Measurements from ENCODE around the gene CCDC102B. TPM values are rescaled to one million over a fixed set of nuclear protein-coding genes. Genes with fewer than 3 reads are reported as not detected.
A peak's percentile ranks its signal among the peaks of the same experiment; 100 is the strongest.

Gene CCDC102B
- total RNA-seq, 1 experiment from 2014 or later: 2.1 TPM

GRCh38 chr18:68944826-68945225, 146.9 kb downstream of the CCDC102B start:
- CTCF ChIA-PET: interaction anchor here (0.7 kb wide), 1 partner anchor 694 kb away, joined by 3 read pairs; no protein-coding TSS in a partner anchor
- TF ChIP-seq CTCF (IDR thresholded peaks at IDR 0.05; ENCODE audit: unreplicated experiment): no peak
- Mint-ChIP-seq H3K9me3 (ENCODE audit: low read depth, unreplicated experiment) (no peaks in the 10 kb centered on the region), H3K4me3 (ENCODE audit: low read depth, unreplicated experiment) (no peak overlapping the region), H3K4me1 (ENCODE audit: low read depth, unreplicated experiment) (peaks cover 15% of the 10 kb centered on the region), H3K27ac (ENCODE audit: unreplicated experiment) (no peak overlapping the region), H3K36me3 (ENCODE audit: insufficient read depth, unreplicated experiment) (no peaks in the 10 kb centered on the region), H3K27me3 (ENCODE audit: unreplicated experiment) (no peaks in the 10 kb centered on the region)
- no peak for DNase-seq
- intact Hi-C loops (cut with micrococcal nuclease; ENCODE audit: unreplicated experiment): loop anchor here (5.0 kb wide), 1 partner anchor 117 kb away; no protein-coding TSS in a partner anchor
- no TSS peak for BruUV-seq (replicated peaks)

GRCh38 chr18:68948622-68949021, 150.7 kb downstream of the CCDC102B start:
- Mint-ChIP-seq H3K4me1 (ENCODE audit: low read depth, unreplicated experiment) (peaks cover 15% of the 10 kb centered on the region), H3K27ac (ENCODE audit: unreplicated experiment) (no peak overlapping the region), H3K27me3 (ENCODE audit: unreplicated experiment) (no peaks in the 10 kb centered on the region), H3K9me3 (ENCODE audit: low read depth, unreplicated experiment) (no peaks in the 10 kb centered on the region), H3K36me3 (ENCODE audit: insufficient read depth, unreplicated experiment) (no peaks in the 10 kb centered on the region), H3K4me3 (ENCODE audit: low read depth, unreplicated experiment) (peak overlapping the region; percentile 31)
- TF ChIP-seq CTCF (IDR thresholded peaks at IDR 0.05; ENCODE audit: unreplicated experiment): no peak
- no TSS peak for BruUV-seq (replicated peaks)
- intact Hi-C loops (cut with micrococcal nuclease; ENCODE audit: unreplicated experiment): loop anchor here (5.0 kb wide), 1 partner anchor 114 kb away; no protein-coding TSS in a partner anchor
- CTCF ChIA-PET: no interaction called here
- DNase-seq: no peak

- Mint-ChIP-seq H3K4me3 (ENCODE audit: low read depth, unreplicated experiment) (no peak overlapping the region), H3K9me3 (ENCODE audit: low read depth, unreplicated experiment) (no peaks in the 10 kb centered on the region), H3K27ac (ENCODE audit: unreplicated experiment) (no peak overlapping the region), H3K4me1 (ENCODE audit: low read depth, unreplicated experiment) (no peaks in the 10 kb centered on the region), H3K36me3 (ENCODE audit: insufficient read depth, unreplicated experiment) (no peaks in the 10 kb centered on the region), H3K27me3 (ENCODE audit: unreplicated experiment) (no peaks in the 10 kb centered on the region)
- intact Hi-C loops (cut with micrococcal nuclease; ENCODE audit: unreplicated experiment): no loop called here
- no peak for TF ChIP-seq CTCF (IDR thresholded peaks at IDR 0.05; ENCODE audit: unreplicated experiment)
- no TSS peak for BruUV-seq (replicated peaks)
- DNase-seq: no peak
- CTCF ChIA-PET: no interaction called here
These were observed 156.9 kb downstream of the CCDC102B start for GRCh38 chr18:68954738-68955137.

GRCh38 chr18:68956650-68957049, 158.8 kb downstream of the CCDC102B start:
- CTCF ChIA-PET: no interaction called here
- Mint-ChIP-seq H3K4me1 (ENCODE audit: low read depth, unreplicated experiment) (no peaks in the 10 kb centered on the region), H3K27ac (ENCODE audit: unreplicated experiment) (no peak overlapping the region), H3K9me3 (ENCODE audit: low read depth, unreplicated experiment) (no peaks in the 10 kb centered on the region), H3K36me3 (ENCODE audit: insufficient read depth, unreplicated experiment) (no peaks in the 10 kb centered on the region), H3K27me3 (ENCODE audit: unreplicated experiment) (no peaks in the 10 kb centered on the region), H3K4me3 (ENCODE audit: low read depth, unreplicated experiment) (no peak overlapping the region)
- no peak for DNase-seq
- no peak for TF ChIP-seq CTCF (IDR thresholded peaks at IDR 0.05; ENCODE audit: unreplicated experiment)
- intact Hi-C loops (cut with micrococcal nuclease; ENCODE audit: unreplicated experiment): no loop called here
- BruUV-seq (replicated peaks): no TSS peak

Measured in Calu3 (cell line).